ENCODE results near the gene FOXRED1. TPM values are rescaled to one million over a fixed set of nuclear protein-coding genes. Genes with fewer than 3 reads are reported as not detected.

FOXRED1 gene
- total RNA-seq, 1 experiment from 2014 or later, result 44.8 TPM

GRCh38 chr11:126263489-126263888, 5.5 kb upstream of the FOXRED1 start:
- no TSS peak for BruUV-seq (replicated peaks)
- DNase-seq (ENCODE audit: low read depth, low spot score), result no peak
- Histone ChIP-seq H3K27ac (ENCODE audit: low read length) (no peak overlapping the region), H3K4me3 (ENCODE audit: low read depth in 2 of 2, low read length in 2 of 2) (no peak overlapping the region), H3K27me3 (ENCODE audit: control insufficient read depth, insufficient read depth, low read length) (no peaks in the 10 kb centered on the region), H3K9me3 (ENCODE audit: control insufficient read depth, insufficient read depth, low read depth, low read length) (no peaks in the 10 kb centered on the region), H3K4me1 (ENCODE audit: control insufficient read depth, insufficient read depth, low read length) (peaks cover 8% of the 10 kb centered on the region), H3K36me3 (ENCODE audit: control insufficient read depth, insufficient read depth, low read length) (peaks cover 41% of the 10 kb centered on the region)
- TF ChIP-seq REST (IDR thresholded peaks at IDR 0.05; ENCODE audit: insufficient read depth in 1 of 2, low read depth in 2 of 2, low read length in 1 of 2) (no peak), SIN3A (IDR thresholded peaks at IDR 0.05; ENCODE audit: borderline replicate concordance, insufficient read depth, low read depth, low read length) (no peak), TCF7L2 (IDR thresholded peaks at IDR 0.05; ENCODE audit: low read depth, low read length) (no peak), POLR2AphosphoS5 (IDR thresholded peaks at IDR 0.05; ENCODE audit: low read depth, low read length) (no peak; the same call in 1 of the 2 replicates)
- intact Hi-C loops (cut with micrococcal nuclease; ENCODE audit: unreplicated experiment) (no loop called here), in situ Hi-C loops (cut with HindIII; ENCODE audit: low pct_unique_long_range_greater_than_20kb, low sequenced_read_pairs) (no loop called here)
- ATAC-seq, result no peak
- ChIA-PET CTCF (no interaction called here), POLR2A (interaction anchor here (0.5 kb wide), 1 partner anchor 14 kb away, joined by 7 read pairs; no protein-coding TSS in a partner anchor)

DNA sequence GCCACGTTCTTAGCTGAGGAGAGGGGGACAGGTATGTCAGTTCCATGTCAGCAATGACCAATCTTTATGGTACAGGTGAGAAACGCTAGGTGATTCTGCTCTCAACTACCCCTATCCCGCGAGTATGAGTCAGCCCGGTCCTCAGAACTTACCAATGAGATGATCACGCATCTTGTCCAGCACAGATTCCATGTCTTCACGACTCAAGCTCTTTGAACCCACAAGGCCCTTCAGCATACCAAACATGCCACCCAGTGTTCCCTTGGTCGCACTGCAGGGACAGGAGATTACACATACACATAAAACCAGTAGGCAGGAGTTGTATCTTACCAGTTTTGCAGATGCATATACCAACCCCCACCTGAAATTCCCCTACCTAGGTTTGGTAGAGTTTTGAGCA, 3.1 kb upstream of the FOXRED1 start:
- Histone ChIP-seq H3K4me1 (ENCODE audit: control insufficient read depth, insufficient read depth, low read length) (peaks cover 8% of the 10 kb centered on the region), H3K27ac (ENCODE audit: low read length) (no peak overlapping the region), H3K36me3 (ENCODE audit: control insufficient read depth, insufficient read depth, low read length) (peaks cover 41% of the 10 kb centered on the region), H3K9me3 (ENCODE audit: control insufficient read depth, insufficient read depth, low read depth, low read length) (no peaks in the 10 kb centered on the region), H3K4me3 (ENCODE audit: low read depth in 2 of 2, low read length in 2 of 2) (no peak overlapping the region), H3K27me3 (ENCODE audit: control insufficient read depth, insufficient read depth, low read length) (no peaks in the 10 kb centered on the region)
- in situ Hi-C loops (cut with HindIII; ENCODE audit: low pct_unique_long_range_greater_than_20kb, low sequenced_read_pairs), result no loop called here
- TF ChIP-seq REST (IDR thresholded peaks at IDR 0.05; ENCODE audit: insufficient read depth in 1 of 2, low read depth in 2 of 2, low read length in 1 of 2) (no peak), POLR2AphosphoS5 (IDR thresholded peaks at IDR 0.05; ENCODE audit: low read depth, low read length) (no peak; the same call in 1 of the 2 replicates), SIN3A (IDR thresholded peaks at IDR 0.05; ENCODE audit: borderline replicate concordance, insufficient read depth, low read depth, low read length) (no peak), TCF7L2 (IDR thresholded peaks at IDR 0.05; ENCODE audit: low read depth, low read length) (no peak)
- TF ChIP-seq, protein P1, sequence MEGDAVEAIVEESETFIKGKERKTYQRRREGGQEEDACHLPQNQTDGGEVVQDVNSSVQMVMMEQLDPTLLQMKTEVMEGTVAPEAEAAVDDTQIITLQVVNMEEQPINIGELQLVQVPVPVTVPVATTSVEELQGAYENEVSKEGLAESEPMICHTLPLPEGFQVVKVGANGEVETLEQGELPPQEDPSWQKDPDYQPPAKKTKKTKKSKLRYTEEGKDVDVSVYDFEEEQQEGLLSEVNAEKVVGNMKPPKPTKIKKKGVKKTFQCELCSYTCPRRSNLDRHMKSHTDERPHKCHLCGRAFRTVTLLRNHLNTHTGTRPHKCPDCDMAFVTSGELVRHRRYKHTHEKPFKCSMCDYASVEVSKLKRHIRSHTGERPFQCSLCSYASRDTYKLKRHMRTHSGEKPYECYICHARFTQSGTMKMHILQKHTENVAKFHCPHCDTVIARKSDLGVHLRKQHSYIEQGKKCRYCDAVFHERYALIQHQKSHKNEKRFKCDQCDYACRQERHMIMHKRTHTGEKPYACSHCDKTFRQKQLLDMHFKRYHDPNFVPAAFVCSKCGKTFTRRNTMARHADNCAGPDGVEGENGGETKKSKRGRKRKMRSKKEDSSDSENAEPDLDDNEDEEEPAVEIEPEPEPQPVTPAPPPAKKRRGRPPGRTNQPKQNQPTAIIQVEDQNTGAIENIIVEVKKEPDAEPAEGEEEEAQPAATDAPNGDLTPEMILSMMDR (IDR thresholded peaks at IDR 0.05), result no peak
- ChIA-PET POLR2A (no interaction called here), CTCF (no interaction called here)
- intact Hi-C loops (cut with micrococcal nuclease; ENCODE audit: unreplicated experiment), result no loop called here
- ATAC-seq, result no peak
- DNase-seq (ENCODE audit: low read depth, low spot score), result no peak
- no TSS peak for BruUV-seq (replicated peaks)

Data from Panc1 (cell line).